BE2C (cell line): ENCODE measurements around the gene NTRK1.

ENCODE experiments used
- DNase-seq: peaks from one replicate; pipeline ENCODE4 v3.0.0-alpha.2; 2020
- H3K27me3 ChIP-seq: fragments of 250-450 bp; sonication (Bioruptor Pico); 2 replicates; pipeline ENCODE4 v1.5.1; 2020; ENCODE audit warnings: mild to moderate bottlenecking
- H3K36me3 ChIP-seq: fragments of 250-450 bp; sonication (Bioruptor Pico); 2 replicates; pipeline ENCODE4 v1.5.1; 2020; ENCODE audit warnings: mild to moderate bottlenecking
- H3K4me1 ChIP-seq: fragments of 250-450 bp; sonication (Bioruptor Pico); 2 replicates; pipeline ENCODE4 v1.5.1; 2020
- H3K4me3 ChIP-seq: 2 replicates; pipeline ENCODE4 v1.5.1; 2011; ENCODE audit warnings: low read depth, low read length
- H3K9me3 ChIP-seq: fragments of 250-450 bp; sonication (Bioruptor Pico); 2 replicates; pipeline ENCODE4 v1.5.1; 2020
- TF ChIP-seq, protein P1 (sequence below): IDR thresholded peaks from 2 replicates; pipeline ENCODE4 v1.5.1; 2012; ENCODE audit warnings: mild to moderate bottlenecking, low read depth, low read length

NTRK1 gene

GRCh38 chr1:156845953-156846545 is 14.6 kb upstream of the NTRK1 start:
- no peaks in the 10 kb centered on the region for H3K36me3 ChIP-seq
- no peak overlapping the region for H3K4me3 ChIP-seq
- H3K9me3 ChIP-seq, result no peaks in the 10 kb centered on the region
- DNase-seq, result no peak
- H3K27me3 ChIP-seq, result no peaks in the 10 kb centered on the region
- TF ChIP-seq, protein P1, sequence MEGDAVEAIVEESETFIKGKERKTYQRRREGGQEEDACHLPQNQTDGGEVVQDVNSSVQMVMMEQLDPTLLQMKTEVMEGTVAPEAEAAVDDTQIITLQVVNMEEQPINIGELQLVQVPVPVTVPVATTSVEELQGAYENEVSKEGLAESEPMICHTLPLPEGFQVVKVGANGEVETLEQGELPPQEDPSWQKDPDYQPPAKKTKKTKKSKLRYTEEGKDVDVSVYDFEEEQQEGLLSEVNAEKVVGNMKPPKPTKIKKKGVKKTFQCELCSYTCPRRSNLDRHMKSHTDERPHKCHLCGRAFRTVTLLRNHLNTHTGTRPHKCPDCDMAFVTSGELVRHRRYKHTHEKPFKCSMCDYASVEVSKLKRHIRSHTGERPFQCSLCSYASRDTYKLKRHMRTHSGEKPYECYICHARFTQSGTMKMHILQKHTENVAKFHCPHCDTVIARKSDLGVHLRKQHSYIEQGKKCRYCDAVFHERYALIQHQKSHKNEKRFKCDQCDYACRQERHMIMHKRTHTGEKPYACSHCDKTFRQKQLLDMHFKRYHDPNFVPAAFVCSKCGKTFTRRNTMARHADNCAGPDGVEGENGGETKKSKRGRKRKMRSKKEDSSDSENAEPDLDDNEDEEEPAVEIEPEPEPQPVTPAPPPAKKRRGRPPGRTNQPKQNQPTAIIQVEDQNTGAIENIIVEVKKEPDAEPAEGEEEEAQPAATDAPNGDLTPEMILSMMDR, result no peak
- no peaks in the 10 kb centered on the region for H3K4me1 ChIP-seq

DNA sequence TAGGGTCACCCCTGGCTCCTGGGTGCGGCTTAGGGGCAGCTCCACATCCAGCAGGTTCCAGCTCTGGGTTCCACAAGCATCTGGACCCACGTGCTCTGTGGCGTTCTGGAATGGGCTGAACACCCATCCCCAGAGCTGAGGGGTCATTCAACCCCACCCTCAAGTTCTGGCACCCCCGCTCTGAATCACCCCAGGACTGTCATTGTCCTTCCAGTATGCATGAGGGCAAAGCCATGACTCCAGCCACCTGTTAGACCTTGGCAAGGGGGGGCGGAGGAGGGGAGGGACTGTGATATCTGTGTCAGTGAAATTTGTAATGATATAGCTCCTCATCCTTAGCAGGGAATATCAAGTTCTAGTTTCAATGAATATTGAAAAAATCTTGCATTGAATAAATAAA is 14.0 kb upstream of the NTRK1 start:
- no peaks in the 10 kb centered on the region for H3K4me1 ChIP-seq
- no peak for DNase-seq
- TF ChIP-seq, protein P1, result no peak
- no peak overlapping the region for H3K4me3 ChIP-seq
- no peaks in the 10 kb centered on the region for H3K9me3 ChIP-seq
- H3K27me3 ChIP-seq, result no peaks in the 10 kb centered on the region
- no peaks in the 10 kb centered on the region for H3K36me3 ChIP-seq

- Histone ChIP-seq H3K9me3 (no peaks in the 10 kb centered on the region), H3K4me1 (peaks cover 11% of the 10 kb centered on the region), H3K36me3 (no peaks in the 10 kb centered on the region), H3K4me3 (no peak overlapping the region), H3K27me3 (no peaks in the 10 kb centered on the region)
- DNase-seq, result no peak
- TF ChIP-seq, protein P1, result no peak
These were observed 12.8 kb upstream of the NTRK1 start for GRCh38 chr1:156847591-156848460.

DNA sequence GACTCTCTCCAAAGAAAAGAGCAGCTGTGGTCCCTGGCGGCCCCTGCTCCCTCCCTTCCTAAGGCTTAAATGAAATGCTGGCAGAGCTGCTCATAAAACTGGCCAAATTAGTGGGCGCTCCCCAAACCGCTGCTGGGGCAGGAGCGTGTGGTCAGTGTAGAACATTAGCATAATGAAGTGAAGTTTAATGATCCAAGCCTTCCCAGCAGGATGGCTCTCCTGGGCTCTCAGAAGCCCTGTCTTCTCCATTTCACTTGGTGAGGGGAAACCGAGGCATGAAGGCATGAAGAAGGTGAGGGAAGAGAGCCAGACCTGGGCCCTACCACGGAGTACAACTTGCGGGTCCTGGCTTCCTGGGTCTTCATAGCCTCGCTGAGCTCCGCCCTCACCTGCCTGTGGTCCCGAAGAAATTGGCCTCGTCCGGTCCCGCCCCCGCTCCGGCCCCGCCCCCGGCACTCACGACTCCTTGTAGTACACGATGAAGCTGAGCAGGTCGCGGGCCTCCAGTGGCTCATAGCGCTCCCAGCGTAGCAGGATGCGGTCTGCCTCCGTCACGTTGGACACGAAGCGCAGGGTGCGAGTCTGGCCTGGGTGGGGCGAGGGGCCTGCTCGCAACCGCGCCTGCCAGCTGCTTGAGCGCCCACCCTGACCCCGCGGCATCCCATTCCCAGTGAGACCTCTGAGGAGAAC is 12.1 kb upstream of the NTRK1 start:
- TF ChIP-seq, protein P1, result no peak
- peaks cover 15% of the 10 kb centered on the region for H3K4me1 ChIP-seq
- H3K36me3 ChIP-seq, result no peaks in the 10 kb centered on the region
- H3K27me3 ChIP-seq, result no peaks in the 10 kb centered on the region
- H3K4me3 ChIP-seq, result no peak overlapping the region
- H3K9me3 ChIP-seq, result no peaks in the 10 kb centered on the region
- DNase-seq, result no peak

DNA sequence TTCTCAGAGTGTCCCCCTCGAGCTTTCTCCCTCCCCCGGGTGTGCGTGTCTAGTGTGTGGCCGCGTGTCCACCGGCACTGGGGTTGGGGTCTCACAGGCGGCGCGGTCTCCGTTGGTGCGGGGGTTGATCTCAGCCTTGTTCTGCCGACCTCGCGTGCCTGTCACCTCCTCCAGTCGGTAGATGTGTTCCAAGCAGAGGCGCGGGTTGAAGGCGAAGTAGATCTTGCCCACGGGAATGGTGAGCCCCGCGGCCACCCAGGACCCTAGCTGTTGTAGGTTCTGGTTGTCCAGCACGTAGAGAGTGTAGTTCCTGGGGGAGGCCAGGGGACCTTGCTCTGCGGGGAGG is 11.5 kb upstream of the NTRK1 start:
- Histone ChIP-seq H3K27me3 (no peaks in the 10 kb centered on the region), H3K9me3 (no peaks in the 10 kb centered on the region), H3K36me3 (no peaks in the 10 kb centered on the region), H3K4me1 (peaks cover 15% of the 10 kb centered on the region), H3K4me3 (no peak overlapping the region)
- TF ChIP-seq, protein P1, result no peak
- no peak for DNase-seq
